ENCODE measurements around the gene SMIM41.

The SMIM41 gene

DNA sequence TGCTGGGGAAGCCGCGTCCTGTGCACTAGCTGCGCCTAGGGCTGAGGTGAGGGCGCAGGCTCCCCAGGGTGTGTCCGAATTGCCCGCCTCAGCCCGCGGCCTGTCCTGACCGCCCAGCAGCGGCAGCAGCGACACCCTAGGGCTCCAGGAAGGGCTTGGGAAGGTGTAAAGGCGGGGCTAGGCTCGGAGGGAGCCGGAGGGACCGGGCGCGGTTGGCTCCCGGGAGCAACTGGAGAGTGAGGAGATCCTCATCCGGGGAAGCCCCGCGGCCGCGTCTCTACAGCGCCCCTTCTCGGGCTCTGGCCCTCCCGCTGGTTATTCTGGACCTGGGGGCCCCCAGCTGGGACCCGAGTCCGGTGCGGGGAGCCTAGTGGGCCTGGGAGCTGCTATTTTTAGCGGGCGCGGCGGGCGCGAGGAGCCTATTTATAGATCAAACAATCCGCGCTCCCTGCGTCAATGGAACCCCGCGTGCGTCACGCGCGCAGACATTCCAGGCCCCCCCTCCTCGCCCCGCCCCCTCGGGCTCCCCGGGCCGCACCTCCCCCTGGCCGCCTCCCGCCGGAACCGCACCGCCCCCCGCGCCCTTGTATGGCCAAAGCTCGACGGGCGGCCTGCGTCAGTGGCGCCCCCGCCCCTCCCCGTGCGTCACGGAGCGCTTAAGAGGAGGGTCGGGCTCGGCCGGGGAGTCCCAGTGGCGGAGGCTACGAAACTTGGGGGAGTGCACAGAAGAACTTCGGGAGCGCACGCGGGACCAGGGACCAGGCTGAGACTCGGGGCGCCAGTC is 28.6 kb upstream of the SMIM41 start, which contains the start of gene NR4A1:
Gene NR4A1 (plus strand): TSS at position 685 of the 784 bp plus-strand sequence. CDS start 2,887 bp downstream, outside the sequence.
- peak; percentile 98 for DNase-seq (ENCODE audit: low spot score)

DNA sequence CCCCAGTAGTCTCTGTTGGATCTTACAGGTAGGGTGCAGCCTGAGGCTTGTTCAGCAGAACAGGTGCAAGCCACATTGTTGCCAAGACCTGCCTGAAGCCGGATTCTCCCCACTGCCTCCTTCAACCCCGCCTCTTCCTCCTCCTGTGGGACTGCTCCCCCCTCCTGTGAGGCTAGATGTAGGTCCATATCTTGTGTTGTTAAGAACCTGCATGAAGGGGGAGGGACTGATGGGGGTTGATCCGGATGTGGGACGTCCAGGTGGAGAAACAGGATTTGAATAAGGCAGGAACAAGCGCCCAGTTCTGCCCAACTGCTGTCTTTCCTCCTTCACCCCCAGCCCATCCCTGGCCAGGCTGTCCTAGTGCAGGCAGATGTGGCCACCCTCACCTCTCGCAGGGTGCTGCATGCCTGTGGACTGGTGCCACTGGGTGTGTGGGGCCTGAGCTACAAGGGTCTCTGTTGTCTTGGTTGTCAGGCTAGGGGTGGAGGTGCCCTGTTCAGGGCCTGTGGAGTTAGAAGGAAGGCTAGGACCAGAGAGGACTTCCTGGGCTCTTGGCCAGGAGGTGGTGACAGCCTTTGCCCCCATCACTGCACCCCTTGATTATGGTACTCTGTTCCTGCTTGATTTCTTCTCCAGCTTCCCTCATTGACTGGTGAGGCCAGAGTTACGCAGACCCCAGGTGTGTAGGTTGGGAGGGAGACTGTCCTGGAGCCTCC is 26.9 kb upstream of the SMIM41 start:
- DNase-seq (ENCODE audit: low spot score) = no peak

DNA sequence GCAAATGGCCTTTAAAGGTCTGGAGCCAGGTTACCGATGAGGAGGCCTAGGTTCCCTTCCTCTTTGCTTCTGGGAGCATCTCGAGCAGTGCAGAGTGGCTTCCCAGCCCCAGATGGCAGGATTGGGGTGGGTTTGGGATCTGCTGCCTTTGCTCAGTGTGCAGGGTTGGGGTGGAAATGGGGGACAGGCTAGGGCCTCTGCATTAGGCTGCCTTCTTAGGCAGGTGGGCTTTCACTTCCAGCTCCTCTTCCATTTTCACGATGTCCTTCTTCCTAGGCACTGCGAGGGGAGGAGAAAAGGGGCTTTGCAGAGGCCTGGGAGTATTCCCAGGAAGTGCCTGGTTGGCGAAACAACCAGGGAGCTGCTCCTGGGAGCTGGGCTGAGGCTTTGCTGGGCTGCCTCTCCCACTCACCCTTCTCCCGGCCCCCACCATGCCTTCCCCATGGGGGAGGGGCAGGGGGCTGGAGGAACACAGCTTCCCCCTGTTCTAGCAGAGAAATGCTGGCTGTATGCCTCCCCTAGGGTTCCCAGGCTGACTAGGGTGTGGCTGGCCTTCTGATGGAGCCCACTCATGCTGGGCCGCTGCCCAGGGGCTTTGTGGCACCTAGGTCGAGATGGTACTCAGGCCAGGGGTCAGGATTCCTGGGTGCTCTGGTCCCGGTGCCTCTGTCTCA is 25.8 kb upstream of the SMIM41 start:
- DNase-seq (ENCODE audit: low spot score) = no peak

DNA sequence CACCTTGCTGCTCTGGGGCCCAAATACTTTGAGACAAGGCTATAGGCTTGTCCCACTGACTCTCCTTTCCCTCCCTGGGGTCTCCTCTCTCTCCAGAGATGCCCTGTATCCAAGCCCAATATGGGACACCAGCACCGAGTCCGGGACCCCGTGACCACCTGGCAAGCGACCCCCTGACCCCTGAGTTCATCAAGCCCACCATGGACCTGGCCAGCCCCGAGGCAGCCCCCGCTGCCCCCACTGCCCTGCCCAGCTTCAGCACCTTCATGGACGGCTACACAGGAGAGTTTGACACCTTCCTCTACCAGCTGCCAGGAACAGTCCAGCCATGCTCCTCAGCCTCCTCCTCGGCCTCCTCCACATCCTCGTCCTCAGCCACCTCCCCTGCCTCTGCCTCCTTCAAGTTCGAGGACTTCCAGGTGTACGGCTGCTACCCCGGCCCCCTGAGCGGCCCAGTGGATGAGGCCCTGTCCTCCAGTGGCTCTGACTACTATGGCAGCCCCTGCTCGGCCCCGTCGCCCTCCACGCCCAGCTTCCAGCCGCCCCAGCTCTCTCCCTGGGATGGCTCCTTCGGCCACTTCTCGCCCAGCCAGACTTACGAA is 25.2 kb upstream of the SMIM41 start:
- no peak for DNase-seq (ENCODE audit: low spot score)

DNA sequence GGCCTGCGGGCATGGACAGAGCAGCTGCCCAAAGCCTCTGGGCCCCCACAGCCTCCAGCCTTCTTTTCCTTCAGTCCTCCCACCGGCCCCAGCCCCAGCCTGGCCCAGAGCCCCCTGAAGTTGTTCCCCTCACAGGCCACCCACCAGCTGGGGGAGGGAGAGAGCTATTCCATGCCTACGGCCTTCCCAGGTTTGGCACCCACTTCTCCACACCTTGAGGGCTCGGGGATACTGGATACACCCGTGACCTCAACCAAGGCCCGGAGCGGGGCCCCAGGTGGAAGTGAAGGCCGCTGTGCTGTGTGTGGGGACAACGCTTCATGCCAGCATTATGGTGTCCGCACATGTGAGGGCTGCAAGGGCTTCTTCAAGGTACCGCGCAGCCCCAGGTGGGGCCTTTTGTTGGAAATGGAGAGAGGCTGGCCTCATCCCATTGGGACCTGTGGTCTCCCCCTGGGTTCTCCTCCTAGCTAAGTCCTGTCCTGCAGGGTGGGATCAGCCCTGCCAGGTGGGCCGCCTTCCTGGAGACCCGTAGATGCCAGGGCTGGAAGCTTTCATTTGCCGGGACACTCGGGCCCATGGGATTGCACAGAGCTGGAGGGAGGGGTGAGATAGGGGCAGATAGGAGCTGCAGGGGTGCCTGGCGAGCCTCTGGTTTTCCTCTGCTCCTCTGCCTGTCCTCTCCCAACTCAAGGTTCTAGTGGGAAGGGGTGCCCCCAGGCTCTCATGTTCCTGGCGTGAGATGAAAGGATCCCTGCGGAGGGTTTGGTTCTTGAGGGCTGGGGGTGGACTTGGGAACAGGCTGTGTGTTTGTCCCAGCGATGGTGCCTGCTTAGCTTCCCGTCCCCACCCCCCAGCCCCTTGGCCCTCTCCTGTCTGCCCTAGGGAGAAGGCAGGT is 24.4 kb upstream of the SMIM41 start:
- DNase-seq (ENCODE audit: low spot score) = no peak

DNA sequence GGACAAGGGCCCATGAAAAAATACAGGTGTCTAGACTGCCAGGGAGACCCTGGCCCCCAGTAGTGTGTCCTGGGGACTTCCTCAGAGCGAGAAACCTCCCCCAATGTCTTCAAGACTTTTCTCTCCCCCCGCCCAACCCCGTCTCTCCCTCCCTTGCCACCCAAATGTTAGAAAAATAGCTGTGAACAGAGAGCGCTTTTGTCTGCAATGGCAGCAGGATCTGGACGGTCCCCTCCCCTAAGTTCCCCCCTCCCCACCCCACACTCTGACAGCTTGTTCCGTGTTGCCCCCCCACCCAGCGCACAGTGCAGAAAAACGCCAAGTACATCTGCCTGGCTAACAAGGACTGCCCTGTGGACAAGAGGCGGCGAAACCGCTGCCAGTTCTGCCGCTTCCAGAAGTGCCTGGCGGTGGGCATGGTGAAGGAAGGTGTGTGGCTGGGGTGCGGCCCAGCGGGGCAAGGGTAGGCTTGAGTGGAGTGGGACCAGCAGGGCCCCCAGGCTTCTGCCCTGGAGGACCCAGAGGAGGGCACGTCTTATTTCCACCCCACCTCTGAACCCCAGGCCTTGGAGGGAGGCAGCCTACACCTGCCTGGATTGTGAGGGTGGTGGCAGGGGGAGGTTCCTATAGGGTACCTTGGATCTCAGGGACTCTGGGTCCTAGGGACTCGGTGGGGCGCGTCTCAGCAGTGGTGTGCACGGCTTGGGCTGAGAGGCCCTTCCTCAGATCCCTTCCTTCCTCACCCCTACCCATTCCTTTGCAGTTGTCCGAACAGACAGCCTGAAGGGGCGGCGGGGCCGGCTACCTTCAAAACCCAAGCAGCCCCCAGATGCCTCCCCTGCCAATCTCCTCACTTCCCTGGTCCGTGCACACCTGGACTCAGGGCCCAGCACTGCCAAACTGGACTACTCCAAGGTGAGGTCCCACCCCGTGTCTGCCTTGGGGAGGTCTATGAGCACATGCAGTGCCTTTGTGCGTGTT is 23.5 kb upstream of the SMIM41 start:
- no peak for DNase-seq (ENCODE audit: low spot score)

GRCh38 chr12:52056801-52057637 is 22.5 kb upstream of the SMIM41 start:
- DNase-seq (ENCODE audit: low spot score) = no peak

- DNase-seq (ENCODE audit: low spot score) = no peak
Measured at GRCh38 chr12:52057638-52058576, 21.6 kb upstream of the SMIM41 start.

DNA sequence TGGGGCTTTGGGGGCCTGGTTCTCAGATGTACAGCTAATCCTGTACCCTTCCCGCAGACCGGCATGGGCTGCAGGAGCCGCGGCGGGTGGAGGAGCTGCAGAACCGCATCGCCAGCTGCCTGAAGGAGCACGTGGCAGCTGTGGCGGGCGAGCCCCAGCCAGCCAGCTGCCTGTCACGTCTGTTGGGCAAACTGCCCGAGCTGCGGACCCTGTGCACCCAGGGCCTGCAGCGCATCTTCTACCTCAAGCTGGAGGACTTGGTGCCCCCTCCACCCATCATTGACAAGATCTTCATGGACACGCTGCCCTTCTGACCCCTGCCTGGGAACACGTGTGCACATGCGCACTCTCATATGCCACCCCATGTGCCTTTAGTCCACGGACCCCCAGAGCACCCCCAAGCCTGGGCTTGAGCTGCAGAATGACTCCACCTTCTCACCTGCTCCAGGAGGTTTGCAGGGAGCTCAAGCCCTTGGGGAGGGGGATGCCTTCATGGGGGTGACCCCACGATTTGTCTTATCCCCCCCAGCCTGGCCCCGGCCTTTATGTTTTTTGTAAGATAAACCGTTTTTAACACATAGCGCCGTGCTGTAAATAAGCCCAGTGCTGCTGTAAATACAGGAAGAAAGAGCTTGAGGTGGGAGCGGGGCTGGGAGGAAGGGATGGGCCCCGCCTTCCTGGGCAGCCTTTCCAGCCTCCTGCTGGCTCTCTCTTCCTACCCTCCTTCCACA is 20.7 kb upstream of the SMIM41 start:
- DNase-seq (ENCODE audit: low spot score) = no peak

- no peak for DNase-seq (ENCODE audit: low spot score)
Measured at GRCh38 chr12:52059582-52060497, 19.7 kb upstream of the SMIM41 start.

DNA sequence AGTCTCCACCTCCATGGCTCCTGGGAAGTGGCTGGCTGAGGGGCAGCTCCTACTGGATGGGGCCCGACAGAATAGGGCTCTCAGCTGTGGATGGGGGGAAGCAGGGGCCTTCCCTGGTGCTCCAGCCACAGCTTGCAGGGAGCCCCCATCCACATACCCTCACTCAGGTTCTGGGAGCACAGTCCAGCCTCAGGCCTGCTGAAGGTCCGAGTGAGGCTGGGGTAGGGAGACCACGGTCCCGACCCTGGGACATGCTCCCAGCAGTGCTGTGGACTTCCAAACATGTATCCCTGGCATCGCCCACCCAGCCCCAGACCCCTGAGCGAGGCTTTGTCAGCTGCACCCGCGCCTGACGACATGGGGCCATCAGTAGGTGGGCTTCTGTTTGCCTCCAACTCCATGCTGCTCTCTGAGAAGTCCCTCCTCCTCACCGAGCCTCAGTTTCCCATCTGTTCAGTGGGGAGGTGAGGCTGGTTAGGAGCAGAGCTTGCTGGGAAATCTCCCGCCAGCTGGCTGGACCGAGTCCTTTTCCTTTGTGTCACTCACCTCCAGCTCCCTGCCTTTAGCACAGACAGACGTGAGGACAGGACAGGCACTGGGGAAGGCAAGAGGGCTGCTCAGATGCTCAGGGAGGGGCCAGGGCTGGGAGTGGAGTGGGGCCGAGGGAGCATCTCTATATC is 18.9 kb upstream of the SMIM41 start:
- no peak for DNase-seq (ENCODE audit: low spot score)

DNA sequence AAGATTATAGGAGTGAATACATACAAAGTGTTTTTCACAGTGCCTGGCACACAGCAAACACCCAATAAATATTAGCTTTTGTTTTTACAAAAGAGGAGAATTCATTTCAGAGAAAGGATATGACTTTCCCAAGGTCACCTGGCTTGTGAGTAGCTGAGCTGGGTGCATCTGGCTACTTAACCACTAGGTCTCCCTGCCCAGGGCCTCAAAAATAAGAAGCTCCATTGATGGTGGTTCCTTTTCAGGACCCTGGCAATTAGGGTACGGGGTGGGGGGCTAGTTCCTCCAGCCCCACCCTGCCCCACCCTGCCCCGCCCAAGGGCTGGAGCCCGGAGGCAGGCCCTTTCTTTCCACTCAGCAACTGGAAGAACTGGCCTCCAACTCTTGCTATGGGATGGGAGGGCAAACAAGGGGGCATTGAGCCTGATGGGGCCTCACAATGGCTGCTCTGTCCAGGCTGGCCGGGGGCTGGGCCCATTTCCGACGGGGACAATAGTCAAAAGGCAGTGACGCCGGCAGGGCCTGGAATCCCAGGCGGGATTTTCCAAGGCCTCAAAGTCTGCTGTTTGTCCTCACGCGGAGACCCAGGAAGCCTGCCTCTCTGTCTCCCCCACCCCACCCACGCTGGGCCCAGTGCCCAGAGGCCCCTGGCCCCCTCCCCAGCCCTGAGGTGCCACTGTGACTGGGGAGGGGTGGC is 17.9 kb upstream of the SMIM41 start:
- no peak for DNase-seq (ENCODE audit: low spot score)

DNA sequence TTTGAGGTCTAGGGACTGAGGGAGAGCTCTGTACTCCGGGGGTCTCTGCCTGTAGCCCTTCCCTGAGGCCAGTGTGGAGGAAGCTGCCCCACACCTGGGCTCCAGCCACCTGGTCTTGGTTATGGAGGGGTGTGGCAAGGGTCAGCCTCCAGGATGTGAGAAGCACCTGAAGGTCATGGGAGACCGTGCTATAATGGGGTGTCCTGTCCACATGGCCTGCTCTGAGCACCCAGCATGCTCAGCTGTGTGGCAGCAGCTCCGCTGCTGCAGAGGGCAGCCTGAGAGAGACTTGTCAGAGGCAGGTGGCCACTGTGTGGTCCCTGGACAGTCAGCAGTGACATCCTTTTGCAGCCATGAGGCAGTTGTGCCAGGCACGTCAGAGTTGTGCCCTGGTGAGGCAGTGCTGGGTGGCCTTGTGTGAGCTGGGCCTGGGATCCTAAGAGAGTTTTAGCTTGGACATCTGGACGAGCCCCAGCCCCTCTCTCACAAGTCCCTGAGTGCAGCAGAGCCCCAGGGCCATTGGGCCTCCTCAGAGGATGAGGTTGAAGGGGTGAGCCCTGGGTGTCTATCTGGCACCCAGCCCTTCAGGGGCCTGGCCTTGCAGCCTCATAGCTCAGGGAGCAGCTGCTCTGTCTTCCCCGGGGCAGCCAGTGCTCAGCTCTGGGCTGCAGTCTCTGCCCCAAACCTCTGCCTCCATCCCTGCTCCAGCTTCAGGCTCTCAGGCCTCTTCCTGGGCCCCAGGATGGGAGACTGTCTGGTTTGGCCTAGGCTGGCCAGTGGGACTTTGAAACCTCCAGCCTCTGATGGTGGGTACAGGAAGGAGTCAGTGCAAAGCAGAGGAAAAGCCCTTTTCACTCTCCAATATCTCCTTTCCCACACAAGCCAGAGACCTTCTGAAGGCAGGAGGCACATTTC is 17.1 kb upstream of the SMIM41 start:
- DNase-seq (ENCODE audit: low spot score) = no peak
